GDM1 (cell line): ENCODE measurements around the gene RFNG.

Experiments used
- DNase-seq: peaks from one replicate; lab custom pipeline; 2025; lab: John Stamatoyannopoulos, UW

Gene RFNG

GRCh38 chr17:81999976-82000802 is 51.4 kb downstream of the RFNG start:
- no peak for DNase-seq

- no peak for DNase-seq
Observed at GRCh38 chr17:81999587-81999975, 52.0 kb downstream of the RFNG start.

- no peak for DNase-seq
Observed at GRCh38 chr17:81998691-81999438, 52.7 kb downstream of the RFNG start.

- no peak for DNase-seq
Observed at GRCh38 chr17:81998212-81998611, 53.4 kb downstream of the RFNG start.
